Heart right ventricle (tissue), 16 donors: ENCODE results near the gene CDH15. TPM values are rescaled to one million over a fixed set of nuclear protein-coding genes. Genes with fewer than 3 reads are reported as not detected.

Experiments used
- ATAC-seq, 8 donors: fragments of 200-7000 bp; cut with Tn5 transposase; one replicate each; pipeline ENCODE4 v1.9.1; 2020; ENCODE audit warnings: mild to moderate bottlenecking in 8 of 8, moderate library complexity in 8 of 8, moderate number of reproducible peaks in 1 of 8
- DNase-seq, 2 donors: peaks; one replicate each; pipeline ENCODE4 v3.0.0-alpha.2; 2020
- H3K27ac ChIP-seq, 10 donors: fragments of 200-600 bp; sonication (generic) in 2 of 10; one replicate each; pipeline versions ENCODE4 v1.5.0 to v1.8.0; 2020 to 2022; ENCODE audit warnings: mild to moderate bottlenecking in 3 of 10
- H3K27me3 ChIP-seq, 7 donors: fragments of 200-600 bp; one replicate each; pipeline ENCODE4 v1.8.0; 2021 to 2022; ENCODE audit warnings: mild to moderate bottlenecking in 2 of 7
- H3K36me3 ChIP-seq, 9 donors: fragments of 200-600 bp; sonication (generic) in 1 of 9; one replicate each; pipeline versions ENCODE4 v1.5.0 to v1.8.0; 2020 to 2022; ENCODE audit warnings: mild to moderate bottlenecking in 2 of 9
- H3K4me1 ChIP-seq, 9 donors: fragments of 200-600 bp; sonication (generic) in 1 of 9; one replicate each; pipeline versions ENCODE4 v1.5.0 to v1.8.0; 2020 to 2022; ENCODE audit warnings: mild to moderate bottlenecking in 4 of 9
- H3K4me3 ChIP-seq, 10 donors: fragments of 200-600 bp; sonication (generic) in 2 of 10; one replicate each; pipeline versions ENCODE4 v1.5.0 to v1.8.0; 2020 to 2022; ENCODE audit warnings: mild to moderate bottlenecking in 7 of 10, moderate library complexity in 2 of 10
- H3K9me3 ChIP-seq, 11 donors: fragments of 200-600 bp in 10 of 11; sonication (generic) in 2 of 11; one replicate each; pipeline versions ENCODE4 v1.5.0 to v1.8.0; 2013 to 2022; ENCODE audit warnings: mild to moderate bottlenecking in 2 of 11, control low read depth in 1 of 11, moderate library complexity in 1 of 11
- WGBS, 2 donors: extraction: QIAGEN DNeasy Blood & Tissue Kit; methylation state at CpG; one replicate each; pipeline ENCODE4 v1.1.7; 2013; ENCODE audit warnings: inconsistent platforms in 1 of 2; 5-methylcytosine and 5-hydroxymethylcytosine counted together
- intact Hi-C, 10 donors: fragments of 100-400 bp; cut with DNase I; formaldehyde crosslinking; loops; one replicate each; pipeline versions ENCODE4 v1.11.1 to v1.14.2; 2022
- polyA plus RNA-seq, 2 donors: library from polyadenylated mRNA; stranded (reverse); fragments of 200-250 nt; gene quantifications; one replicate each; pipeline ENCODE4 v1.2.3, GENCODE V29; 2013
- total RNA-seq, 10 donors: library from RNA; stranded (reverse); fragmentation: NEBNext Ultra II Directional in 3 of 10; extraction: Animal tissue kit (Norgen Biotek cat#: 25700) in 3 of 10; gene quantifications; one replicate each; pipeline versions ENCODE4 v1.2.1 to v1.2.4, GENCODE V29; 2021 to 2023
- TF ChIP-seq, protein P1 (sequence below), 9 donors: fragments of 200-600 bp; sonication (generic) in 2 of 9; IDR thresholded peaks; one replicate each; pipeline versions ENCODE4 v1.5.0 to v1.8.0; 2021 to 2022; ENCODE audit warnings: antibody characterized with exemption in 9 of 9, mild to moderate bottlenecking in 5 of 9, moderate library complexity in 1 of 9
- donor health status: Arrhythmogenic right ventricular cardiomyopathy.
- donor health status: ischemic (EF 13 %, LVEDD 7.1; RV severe dilation, severe dysfunction).
- donor health status: healthy with polysubstance abuse.
- donor health status: DM: no; HTN: yes; CAD: no.
- donor health status: DM: no; HTN: no; CAD: no.
- donor health status: ischemic (EF 25% LVEDD 6.9; RV normal size, moderate dysfunction).
- donor health status: ischemic (EF 25% LVEDD 5.7; RV mildly dilated, moderate dysfunction).
- donor health status: healthy.
- donor health status: DM: yes; HTN: yes; CAD: no.
- donor health status: Ischemic cardiomyopathy.
- donor health status: ischemic (EF 35%, LVEDD 5.7; RV mildly dilated, moderate dysfunction).
- donor health status: nonischemic (EF 11% LVEDD 7.7; RV severe dilation, severe dysfunction).
- donor health status: DM: yes; HTN: yes; CAD: no.
- donor health status: PGD.
- donor health status: ischemic (EF 29% LVEDD 5.4; RV normal size, mild dysfunction).
- donor health status: nonischemic (EF 23%, LVEDD 6.1; RV moderate dilation, normal function).

Gene CDH15
- total and polyA plus RNA-seq, 12 donors = 0.08 to 0.45 (median 0.16) TPM; not detected in 9

DNA sequence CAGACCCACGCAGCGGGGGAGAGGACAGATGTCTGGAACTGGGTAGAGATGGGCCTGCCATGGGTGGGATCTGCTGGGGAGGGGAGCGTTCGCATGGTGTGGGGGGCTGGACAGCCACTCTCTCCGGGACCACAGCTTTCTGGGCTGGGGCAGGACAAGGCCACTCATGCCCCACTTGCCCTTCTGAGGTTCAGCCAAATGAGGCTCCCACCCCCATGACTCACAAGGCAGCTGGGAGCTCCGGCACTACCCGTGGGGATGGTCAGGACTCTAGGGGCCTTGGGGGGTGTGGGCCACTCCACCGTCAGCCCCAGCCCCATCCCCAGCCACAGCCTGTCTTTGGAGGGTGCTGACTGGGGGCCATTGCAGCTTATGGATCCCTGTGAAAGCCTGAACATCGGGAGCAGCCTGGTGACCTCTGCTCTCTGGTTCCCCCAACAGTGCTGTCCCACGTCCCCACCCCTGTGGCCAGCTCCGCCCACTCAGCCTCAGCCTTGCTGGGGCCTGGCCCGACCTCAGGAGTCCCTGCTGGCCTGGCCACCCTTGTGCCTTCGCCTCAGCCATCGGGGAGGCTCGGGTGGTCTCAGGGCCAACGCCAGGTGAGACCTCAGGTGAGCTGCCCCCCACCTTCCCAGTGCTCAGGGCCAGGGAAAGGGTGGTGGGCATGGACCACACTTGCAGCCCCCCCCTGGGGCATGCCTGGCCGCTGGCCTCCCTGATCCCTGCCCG, 4.7 kb upstream of the CDH15 start:
- Histone ChIP-seq H3K36me3 (no peaks in the 10 kb centered on the region), H3K27me3 (peaks cover 14 to 75% (median 52%) of the 10 kb centered on the region in 7 donors), H3K9me3 (no peaks in the 10 kb centered on the region), H3K4me3 (no peak overlapping the region), H3K4me1 (peaks cover 0 to 25% (median 17%) of the 10 kb centered on the region in 9 donors), H3K27ac (no peak overlapping the region)
- DNase-seq (no peak), ATAC-seq (peak in 1 of 8 donors; percentile 1)
- intact Hi-C loops = loop anchor here (2.0 to 10.0 kb wide), 11 partner anchors 222 to 725 kb away; partner anchors contain the start of gene APRT (in 3 of the 10)
- TF ChIP-seq, protein P1, sequence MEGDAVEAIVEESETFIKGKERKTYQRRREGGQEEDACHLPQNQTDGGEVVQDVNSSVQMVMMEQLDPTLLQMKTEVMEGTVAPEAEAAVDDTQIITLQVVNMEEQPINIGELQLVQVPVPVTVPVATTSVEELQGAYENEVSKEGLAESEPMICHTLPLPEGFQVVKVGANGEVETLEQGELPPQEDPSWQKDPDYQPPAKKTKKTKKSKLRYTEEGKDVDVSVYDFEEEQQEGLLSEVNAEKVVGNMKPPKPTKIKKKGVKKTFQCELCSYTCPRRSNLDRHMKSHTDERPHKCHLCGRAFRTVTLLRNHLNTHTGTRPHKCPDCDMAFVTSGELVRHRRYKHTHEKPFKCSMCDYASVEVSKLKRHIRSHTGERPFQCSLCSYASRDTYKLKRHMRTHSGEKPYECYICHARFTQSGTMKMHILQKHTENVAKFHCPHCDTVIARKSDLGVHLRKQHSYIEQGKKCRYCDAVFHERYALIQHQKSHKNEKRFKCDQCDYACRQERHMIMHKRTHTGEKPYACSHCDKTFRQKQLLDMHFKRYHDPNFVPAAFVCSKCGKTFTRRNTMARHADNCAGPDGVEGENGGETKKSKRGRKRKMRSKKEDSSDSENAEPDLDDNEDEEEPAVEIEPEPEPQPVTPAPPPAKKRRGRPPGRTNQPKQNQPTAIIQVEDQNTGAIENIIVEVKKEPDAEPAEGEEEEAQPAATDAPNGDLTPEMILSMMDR (IDR thresholded peaks at IDR 0.05) = no peak
- 70 to 76% methylated on average over 17 to 18 of the region's 18 CpGs for WGBS, 2 donors

DNA sequence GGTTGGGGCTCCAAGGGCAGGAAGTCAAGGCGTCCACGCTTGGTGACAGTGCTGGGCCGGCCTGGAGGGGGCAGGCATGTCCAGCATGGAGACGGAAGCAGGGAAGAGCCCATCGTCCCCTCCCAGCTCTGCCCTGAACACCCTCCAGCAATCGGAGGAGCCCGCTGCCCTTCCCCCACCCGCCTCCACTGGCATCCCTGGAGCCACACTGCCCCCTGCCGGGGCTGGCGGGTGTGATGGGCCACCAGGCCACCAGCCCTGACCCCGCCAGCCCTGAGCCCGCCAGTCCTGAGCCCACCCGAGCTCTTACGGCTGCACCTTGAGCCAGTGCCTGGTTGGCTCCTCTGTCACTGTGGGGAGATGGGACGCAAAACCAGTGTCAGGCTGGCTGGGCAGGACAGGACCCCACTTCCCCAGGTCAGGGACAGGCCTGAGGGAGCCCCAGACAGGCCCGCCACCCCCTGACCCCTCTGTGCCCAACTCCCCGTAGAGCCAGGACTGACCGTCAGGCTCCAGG, 4.1 kb upstream of the CDH15 start:
- Histone ChIP-seq H3K27ac (no peak overlapping the region), H3K36me3 (no peaks in the 10 kb centered on the region), H3K4me1 (peaks cover 0 to 25% (median 17%) of the 10 kb centered on the region in 9 donors), H3K27me3 (peaks cover 14 to 76% (median 58%) of the 10 kb centered on the region in 7 donors), H3K9me3 (no peaks in the 10 kb centered on the region), H3K4me3 (no peak overlapping the region)
- ATAC-seq = peak; percentile 61 to 86 (median 76)
- peak; percentile 74 to 88 for DNase-seq
- TF ChIP-seq, protein P1 (IDR thresholded peaks at IDR 0.05) = peak; percentile 64 to 86 (median 82)
- WGBS, 2 donors = 15 to 16% methylated on average over 17 to 18 of the region's 18 CpGs
- intact Hi-C loops = loop anchor here (2.0 to 10.0 kb wide), 11 partner anchors 223 to 725 kb away; partner anchors contain the start of gene APRT (in 3 of the 10)

DNA sequence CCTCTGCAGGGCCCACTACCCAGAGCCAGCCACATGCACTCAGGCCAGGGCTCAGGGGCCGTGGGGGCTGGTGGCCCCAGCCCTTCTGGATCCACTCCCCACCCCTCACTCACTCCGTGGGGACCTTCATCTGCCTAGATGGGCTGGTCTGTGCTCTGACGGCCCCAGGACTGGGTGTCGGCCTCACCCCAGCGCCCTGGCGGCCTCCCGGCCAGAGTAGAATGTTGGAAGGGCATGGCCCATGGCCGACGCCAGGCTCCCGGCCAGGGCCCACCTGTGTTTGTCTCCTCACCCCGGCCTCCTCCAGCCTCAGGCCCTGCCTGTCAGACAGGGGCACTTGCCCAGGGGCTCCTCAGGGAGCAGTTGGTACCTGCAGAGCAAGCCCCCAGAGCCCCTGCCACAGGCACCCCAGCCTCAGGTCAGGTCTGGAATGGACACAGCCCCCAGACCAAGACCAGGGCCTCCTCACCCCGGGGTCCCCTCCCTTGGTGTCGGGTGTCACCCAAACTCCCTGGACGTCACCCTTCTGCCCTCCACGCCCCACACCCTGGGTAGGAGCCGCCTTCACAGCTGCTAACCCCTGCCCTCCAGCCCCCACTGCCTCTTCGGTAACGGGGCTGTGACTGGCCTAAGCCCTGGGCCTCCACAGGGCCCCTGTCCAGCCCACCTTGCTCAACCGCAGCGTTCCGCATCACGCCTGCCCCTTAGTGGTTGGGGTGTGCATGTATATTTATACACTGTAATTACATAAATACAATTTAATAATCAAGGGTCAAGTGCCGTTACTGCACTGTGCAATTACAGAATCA, 3.0 kb upstream of the CDH15 start:
- Histone ChIP-seq H3K36me3 (no peaks in the 10 kb centered on the region), H3K27ac (no peak overlapping the region), H3K4me1 (peaks cover 0 to 25% (median 17%) of the 10 kb centered on the region in 9 donors), H3K9me3 (no peaks in the 10 kb centered on the region), H3K27me3 (peaks cover 14 to 76% (median 59%) of the 10 kb centered on the region in 7 donors), H3K4me3 (no peak overlapping the region)
- DNase-seq = no peak
- ATAC-seq = no peak
- 72% methylated on average over 23 of the region's 23 CpGs for WGBS, 2 donors
- TF ChIP-seq, protein P1 (IDR thresholded peaks at IDR 0.05) = no peak
- intact Hi-C loops = loop anchor here (2.0 to 10.0 kb wide), 9 partner anchors 224 to 726 kb away; partner anchors contain the start of gene APRT (in 3 of the 10)

DNA sequence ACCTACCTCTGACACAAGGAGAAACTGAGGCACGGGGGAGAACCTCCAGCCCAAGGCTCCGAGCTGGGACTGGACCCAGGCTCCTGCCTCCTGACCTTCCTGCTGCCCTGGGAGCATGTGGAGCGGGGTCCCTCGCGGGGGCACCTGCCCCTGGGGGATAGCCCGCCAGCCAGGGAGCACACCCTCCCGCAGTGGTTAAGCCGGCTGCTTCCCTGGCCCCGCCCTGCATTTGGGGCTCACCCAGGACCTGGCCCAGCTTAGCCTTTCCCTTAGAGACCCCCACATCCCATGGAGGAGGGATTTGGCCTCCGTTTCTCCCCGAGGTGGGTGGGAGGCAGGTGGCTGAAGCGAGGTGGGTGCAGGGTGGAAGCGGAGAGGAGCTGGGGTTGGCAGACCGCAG, 1.8 kb upstream of the CDH15 start:
- intact Hi-C loops = loop anchor here (2.0 to 10.0 kb wide), 11 partner anchors 225 to 727 kb away; partner anchors contain the start of gene APRT (in 5 of the 10)
- ATAC-seq (no peak), DNase-seq (no peak)
- Histone ChIP-seq H3K4me3 (no peak overlapping the region), H3K27me3 (peaks cover 14 to 68% (median 59%) of the 10 kb centered on the region in 7 donors), H3K9me3 (no peaks in the 10 kb centered on the region), H3K27ac (no peak overlapping the region), H3K4me1 (peaks cover 0 to 25% (median 17%) of the 10 kb centered on the region in 9 donors), H3K36me3 (no peaks in the 10 kb centered on the region)
- 83 to 85% methylated on average over 14 of the region's 14 CpGs for WGBS, 2 donors
- TF ChIP-seq, protein P1 (IDR thresholded peaks at IDR 0.05) = no peak
